PC-3 (cell line): Measurements from ENCODE around the gene SUCLA2. TPM values are rescaled to one million over a fixed set of nuclear protein-coding genes. Genes with fewer than 3 reads are reported as not detected.

ENCODE experiments used
- ATAC-seq: fragments of 200-7000 bp; cut with Tn5 transposase; 2 replicates; pipeline ENCODE4 v1.9.1; 2020; ENCODE audit warnings: mild to moderate bottlenecking, moderate library complexity
- BruUV-seq: library from RNA; stranded (reverse); fragments of 400-500 nt; replicated peaks from 2 replicates; lab custom pipeline; 2021; lab: Mats Ljungman, UMichigan
- CTCF ChIA-PET: fragments of 300-600 bp; sonication (Branson Sonifier 250); formaldehyde crosslinking; loops from one replicate; lab custom pipeline; 2022; ENCODE audit warnings: antibody characterized with exemption; lab: Charles Lee
- POLR2A ChIA-PET: fragments of 300-600 bp; sonication (Branson Sonifier 250); formaldehyde crosslinking; loops from one replicate; lab custom pipeline; 2022; ENCODE audit warnings: antibody characterized with exemption; ENCODE audit not compliant: unreplicated experiment; lab: Charles Lee
- DNase-seq: peaks from one replicate; pipeline ENCODE4 v3.0.0-alpha.2; 2015
- H2AFZ ChIP-seq: fragments of 300-600 bp; sonication (generic); 2 replicates; pipeline ENCODE4 v1.6.0; 2016; ENCODE audit warnings: antibody characterized with exemption, low read length
- H3F3A ChIP-seq: fragments of 300-600 bp; sonication (generic); one replicate; pipeline ENCODE4 v1.6.0; 2017; ENCODE audit warnings: antibody characterized with exemption, low read length, control low read depth, mild to moderate bottlenecking; ENCODE audit not compliant: unreplicated experiment
- H3K27ac ChIP-seq: fragments of 300-600 bp; sonication (generic); 2 replicates; pipeline ENCODE4 v1.5.1; 2016; ENCODE audit warnings: mild to moderate bottlenecking, low read length
- H3K27me3 ChIP-seq: fragments of 300-600 bp; sonication (generic); 2 replicates; pipeline ENCODE4 v1.6.1; 2016; ENCODE audit warnings: low read length, mixed read lengths
- H3K36me3 ChIP-seq: fragments of 300-600 bp; sonication (generic); 2 replicates; pipeline ENCODE4 v1.6.1; 2016; ENCODE audit warnings: low read depth, mixed run types, low read length, mixed read lengths
- H3K4me1 ChIP-seq: fragments of 300-600 bp; sonication (generic); 2 replicates; pipeline ENCODE4 v1.5.1; 2016; ENCODE audit warnings: low read length; ENCODE audit not compliant: insufficient read depth
- H3K4me2 ChIP-seq: fragments of 300-600 bp; sonication (generic); 2 replicates; pipeline ENCODE4 v1.6.0; 2016; ENCODE audit warnings: low read length
- H3K4me3 ChIP-seq: fragments of 300-600 bp; sonication (generic); 2 replicates; pipeline ENCODE4 v1.5.1; 2016; ENCODE audit warnings: mild to moderate bottlenecking, low read length, mixed read lengths
- H3K79me2 ChIP-seq: fragments of 300-600 bp; sonication (generic); 2 replicates; pipeline ENCODE4 v1.6.1; 2017; ENCODE audit warnings: low read length, mixed read lengths
- H3K9ac ChIP-seq: fragments of 300-600 bp; sonication (generic); 2 replicates; pipeline ENCODE4 v1.6.0; 2016; ENCODE audit warnings: mild to moderate bottlenecking, low read length
- H3K9me2 ChIP-seq: fragments of 300-600 bp; sonication (generic); replicated peaks from 2 replicates; pipeline ENCODE4 v1.6.1; 2016; ENCODE audit warnings: mixed run types, low read length, mixed read lengths
- H3K9me3 ChIP-seq: fragments of 300-600 bp; sonication (generic); 2 replicates; pipeline ENCODE4 v1.6.1; 2016; ENCODE audit warnings: low read length, mixed read lengths
- H4K20me1 ChIP-seq: fragments of 300-600 bp; sonication (generic); 2 replicates; pipeline ENCODE4 v1.6.1; 2016; ENCODE audit warnings: low read length, mixed read lengths
- CTCF ChIP-seq: fragments of 300-600 bp; sonication (generic); conservative IDR thresholded peaks from 2 replicates; pipeline ENCODE4 v1.5.1; 2017; ENCODE audit warnings: antibody characterized with exemption, low read depth, mild to moderate bottlenecking, low read length
- EZH2 ChIP-seq: fragments of 300-600 bp; sonication (generic); IDR thresholded peaks from one replicate; pipeline ENCODE4 v1.6.1; 2017; ENCODE audit warnings: antibody characterized with exemption, mild to moderate bottlenecking, low read length; ENCODE audit not compliant: unreplicated experiment
- EZH2phosphoT487 ChIP-seq: fragments of 300-600 bp; sonication (generic); IDR thresholded peaks from 2 replicates; pipeline ENCODE4 v1.6.1; 2018; ENCODE audit warnings: mild to moderate bottlenecking, antibody characterized with exemption, low read length, borderline replicate concordance
- intact Hi-C: fragments of 100-400 bp; cut with micrococcal nuclease; formaldehyde crosslinking; loops from 2 replicates; pipeline ENCODE4 v1.9.0; 2023
- total RNA-seq: library from RNA; depleted of rRNA; stranded (reverse); fragments of >200 nt; gene quantifications from 2 replicates; pipeline ENCODE4 v1.2.3, GENCODE V29; 2014

SUCLA2 gene
- total RNA-seq, 1 experiment from 2014 or later = 35.0 TPM

GRCh38 chr13:48043789-48044503 lies 42.9 kb upstream of the SUCLA2 start:
- H2AFZ ChIP-seq = no peak overlapping the region
- peaks cover 16% of the 10 kb centered on the region for H3K36me3 ChIP-seq

GRCh38 chr13:48042894-48043293 lies 41.8 kb upstream of the SUCLA2 start:
- ATAC-seq (no peak), DNase-seq (no peak)
- Histone ChIP-seq H3K36me3 (peaks cover 16% of the 10 kb centered on the region), H3K27ac (no peak overlapping the region), H4K20me1 (peaks cover 5% of the 10 kb centered on the region; the same call in 1 of the 2 replicates), H3K4me1 (peaks cover 20% of the 10 kb centered on the region), H3F3A (no peaks in the 10 kb centered on the region), H3K4me3 (no peak overlapping the region), H3K9me2 (no peaks in the 10 kb centered on the region), H3K9me3 (no peaks in the 10 kb centered on the region), H3K9ac (no peak overlapping the region), H3K79me2 (peaks cover 24% of the 10 kb centered on the region), H3K4me2 (no peak overlapping the region), H2AFZ (no peak overlapping the region), H3K27me3 (no peaks in the 10 kb centered on the region)
- ChIA-PET CTCF (no interaction called here), POLR2A (no interaction called here)
- no TSS peak for BruUV-seq
- TF ChIP-seq CTCF = no peak
- no peak for TF ChIP-seq EZH2
- TF ChIP-seq EZH2phosphoT487 = no peak
- intact Hi-C loops = no loop called here

More at GRCh38 chr13:48043789-48044503, 42.9 kb upstream of the SUCLA2 start:
- ChIA-PET POLR2A (no interaction called here), CTCF (no interaction called here)
- H3K4me1 ChIP-seq = peaks cover 10% of the 10 kb centered on the region
- no peaks in the 10 kb centered on the region for H3K9me2 ChIP-seq
- BruUV-seq = no TSS peak
- no peak overlapping the region for H3K4me2 ChIP-seq
- no peaks in the 10 kb centered on the region for H3K27me3 ChIP-seq
- intact Hi-C loops = no loop called here
- H3K9me3 ChIP-seq = no peaks in the 10 kb centered on the region
- no peak overlapping the region for H3K27ac ChIP-seq
- H3K4me3 ChIP-seq = no peak overlapping the region
- peaks cover 13% of the 10 kb centered on the region for H3K79me2 ChIP-seq
- DNase-seq (peak; percentile 37), ATAC-seq (peak; percentile 70)
- no peaks in the 10 kb centered on the region for H3F3A ChIP-seq
- peaks cover under 1% of the 10 kb centered on the region; the same call in 1 of the 2 replicates for H4K20me1 ChIP-seq
- TF ChIP-seq EZH2phosphoT487 (no peak), EZH2 (no peak), CTCF (no peak)
- no peak overlapping the region for H3K9ac ChIP-seq

- Histone ChIP-seq H3K27me3 (no peaks in the 10 kb centered on the region), H3K4me1 (peaks cover 33% of the 10 kb centered on the region), H3K4me3 (no peak overlapping the region), H3K9me2 (no peaks in the 10 kb centered on the region), H3K9ac (no peak overlapping the region), H3F3A (no peaks in the 10 kb centered on the region), H3K36me3 (peaks cover 16% of the 10 kb centered on the region), H3K27ac (no peak overlapping the region), H3K79me2 (peaks cover 31% of the 10 kb centered on the region), H3K9me3 (no peaks in the 10 kb centered on the region), H3K4me2 (no peak overlapping the region), H2AFZ (no peak overlapping the region), H4K20me1 (peaks cover 5% of the 10 kb centered on the region; the same call in 1 of the 2 replicates)
- intact Hi-C loops = no loop called here
- CTCF ChIA-PET = no interaction called here
- BruUV-seq = no TSS peak
- POLR2A ChIA-PET = no interaction called here
- ATAC-seq = no peak
- no peak for TF ChIP-seq EZH2
- no peak for TF ChIP-seq EZH2phosphoT487
- TF ChIP-seq CTCF = no peak
- no peak for DNase-seq
These were observed 39.8 kb upstream of the SUCLA2 start for GRCh38 chr13:48040896-48041295.
